ENCODE results near the gene TLR9.

The TLR9 gene

GRCh38 chr3:52222319-52223221, 2.9 kb downstream of the TLR9 start:
- H3K27me3 ChIP-seq: no peaks in the 10 kb centered on the region
- H3K9ac ChIP-seq: peak overlapping the region in 3 of 11 experiments; percentile 4 to 84 (median 81); a peak in 2 of 22 replicates
- H3K27ac ChIP-seq: peak overlapping the region in 4 of 11 experiments; percentile 93 to 97 (median 95); a peak in 7 of 22 replicates
- H3K36me3 ChIP-seq: peaks cover 0 to 30% (median 8%) of the 10 kb centered on the region in 11 experiments; a peak in 13 of 22 replicates
- H3K4me3 ChIP-seq: no peak overlapping the region
- peak overlapping the region in 10 of 11 experiments; percentile 23 to 100 (median 97); a peak in 19 of 22 replicates for H3K4me2 ChIP-seq
- TF ChIP-seq Cebpa-rat (IDR thresholded peaks at IDR 0.05): no peak
- H3K9me3 ChIP-seq (replicated peaks in 1 of 11): no peaks in the 10 kb centered on the region
- H3K4me1 ChIP-seq: peaks cover 69 to 98% (median 97%) of the 10 kb centered on the region in 10 experiments
- H4K20me1 ChIP-seq: peaks cover 0 to 43% (median 7%) of the 10 kb centered on the region in 11 experiments; a peak in 12 of 22 replicates

DNA sequence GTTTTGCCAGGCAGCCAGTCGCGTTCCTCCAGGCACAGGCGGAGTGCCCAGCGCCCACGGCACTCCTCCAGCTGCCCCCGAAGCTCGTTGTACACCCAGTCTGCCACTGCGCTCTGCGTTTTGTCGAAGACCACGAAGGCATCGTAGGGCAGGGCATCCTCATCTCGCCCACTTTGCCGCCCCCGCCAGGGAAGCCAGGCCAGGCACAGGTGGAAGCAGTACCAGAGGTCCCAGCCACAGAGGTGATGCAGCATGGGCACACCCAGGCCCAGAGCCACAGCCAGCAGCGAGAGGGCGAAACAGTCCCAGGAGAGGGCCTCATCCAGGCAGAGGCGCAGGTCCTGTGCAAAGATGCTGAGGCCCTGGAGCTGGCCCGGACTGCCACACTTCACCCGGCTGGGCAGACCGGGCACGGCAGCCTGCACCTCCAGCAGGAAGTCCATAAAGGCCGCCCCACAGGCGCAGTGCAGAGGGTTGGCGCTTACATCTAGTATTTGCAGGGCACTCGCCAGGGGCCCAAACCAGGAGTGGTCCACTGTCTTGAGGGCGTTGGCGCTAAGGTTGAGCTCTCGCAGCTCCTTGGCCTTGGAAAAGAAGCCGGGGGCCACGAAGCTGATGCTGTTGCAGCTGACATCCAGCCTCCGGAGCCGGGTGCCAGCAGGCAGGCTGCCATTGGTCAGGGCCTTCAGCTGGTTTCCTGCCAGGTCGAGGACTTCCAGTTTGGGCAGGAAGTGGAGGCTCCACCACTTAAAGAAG, 3.7 kb downstream of the TLR9 start:
- H3K36me3 ChIP-seq: peaks cover 0 to 25% (median 0%) of the 10 kb centered on the region in 11 experiments; a peak in 6 of 22 replicates
- H3K27ac ChIP-seq: peak overlapping the region in 4 of 11 experiments; percentile 25 to 97 (median 94); a peak in 8 of 22 replicates
- H4K20me1 ChIP-seq: peaks cover 0 to 41% (median under 1%) of the 10 kb centered on the region in 11 experiments; a peak in 11 of 22 replicates
- no peak overlapping the region for H3K4me3 ChIP-seq
- H3K4me1 ChIP-seq: peaks cover 69 to 98% (median 97%) of the 10 kb centered on the region in 10 experiments
- TF ChIP-seq Cebpa-rat (IDR thresholded peaks at IDR 0.05): no peak
- H3K27me3 ChIP-seq: no peaks in the 10 kb centered on the region
- H3K9me3 ChIP-seq (replicated peaks in 1 of 11): no peaks in the 10 kb centered on the region
- peak overlapping the region in 5 of 11 experiments; percentile 4 to 81 (median 28); a peak in 4 of 22 replicates for H3K9ac ChIP-seq
- H3K4me2 ChIP-seq: peak overlapping the region in 10 of 11 experiments; percentile 23 to 100 (median 97); a peak in 19 of 22 replicates

DNA sequence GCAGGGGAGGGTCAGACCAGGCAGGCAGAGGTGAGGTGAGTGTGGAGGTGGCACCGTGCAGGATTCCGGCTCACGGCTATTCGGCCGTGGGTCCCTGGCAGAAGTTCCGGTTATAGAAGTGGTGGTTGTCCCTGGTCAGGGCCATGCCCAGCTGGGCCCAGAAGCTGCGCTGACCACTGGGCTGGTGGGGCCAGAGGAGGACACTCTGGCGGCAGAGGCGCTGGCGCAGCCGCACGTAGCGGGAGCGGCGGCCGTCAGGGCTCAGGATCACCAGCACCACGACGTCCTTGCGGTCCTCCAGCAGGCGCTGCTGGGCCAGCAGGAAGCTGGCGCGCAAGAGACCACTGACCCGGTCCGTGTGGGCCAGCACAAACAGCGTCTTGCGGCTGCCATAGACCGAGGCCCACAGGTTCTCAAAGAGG, 4.3 kb downstream of the TLR9 start:
- H3K27me3 ChIP-seq: no peaks in the 10 kb centered on the region
- no peak for TF ChIP-seq Cebpa-rat (IDR thresholded peaks at IDR 0.05)
- H3K4me1 ChIP-seq: peaks cover 69 to 98% (median 97%) of the 10 kb centered on the region in 10 experiments
- peaks cover 0 to 41% (median 0%) of the 10 kb centered on the region in 11 experiments; a peak in 11 of 22 replicates for H4K20me1 ChIP-seq
- no peak overlapping the region for H3K4me3 ChIP-seq
- H3K9ac ChIP-seq: peak overlapping the region in 6 of 11 experiments; percentile 16 to 81 (median 38); a peak in 8 of 22 replicates
- peaks cover 0 to 26% (median 3%) of the 10 kb centered on the region in 11 experiments; a peak in 12 of 22 replicates for H3K36me3 ChIP-seq
- peak overlapping the region in 9 of 11 experiments; percentile 70 to 100 (median 96); a peak in 17 of 22 replicates for H3K4me2 ChIP-seq
- H3K9me3 ChIP-seq (replicated peaks in 1 of 11): no peaks in the 10 kb centered on the region
- H3K27ac ChIP-seq: peak overlapping the region in 4 of 11 experiments; percentile 19 to 93 (median 34); a peak in 7 of 22 replicates

GRCh38 chr3:52220380-52221026, 4.9 kb downstream of the TLR9 start:
- no peak for TF ChIP-seq Cebpa-rat (IDR thresholded peaks at IDR 0.05)
- peaks cover 6 to 33% (median 9%) of the 10 kb centered on the region in 11 experiments for H3K36me3 ChIP-seq
- H3K4me3 ChIP-seq: no peak overlapping the region
- H3K27ac ChIP-seq: peak overlapping the region in 4 of 11 experiments; percentile 25 to 93 (median 50); a peak in 7 of 22 replicates
- H3K4me2 ChIP-seq: peak overlapping the region; percentile 21 to 100 (median 94); a peak in 20 of 22 replicates
- H3K9me3 ChIP-seq (replicated peaks in 1 of 11): no peaks in the 10 kb centered on the region
- peak overlapping the region in 6 of 11 experiments; percentile 9 to 81 (median 36); a peak in 8 of 22 replicates for H3K9ac ChIP-seq
- H3K27me3 ChIP-seq: no peaks in the 10 kb centered on the region
- peaks cover 69 to 98% (median 95%) of the 10 kb centered on the region in 10 experiments for H3K4me1 ChIP-seq
- peaks cover 0 to 41% (median 0%) of the 10 kb centered on the region in 11 experiments; a peak in 8 of 22 replicates for H4K20me1 ChIP-seq

GRCh38 chr3:52218937-52219650, 6.4 kb downstream of the TLR9 start:
- H3K27ac ChIP-seq: peak overlapping the region in 8 of 11 experiments; percentile 8 to 60 (median 30); a peak in 12 of 22 replicates
- no peaks in the 10 kb centered on the region for H3K9me3 ChIP-seq (replicated peaks in 1 of 11)
- H3K9ac ChIP-seq: peak overlapping the region in 6 of 11 experiments; percentile 17 to 42 (median 28); a peak in 6 of 22 replicates
- no peaks in the 10 kb centered on the region for H3K27me3 ChIP-seq
- no peak for TF ChIP-seq Cebpa-rat (IDR thresholded peaks at IDR 0.05)
- peak overlapping the region; percentile 71 to 92 (median 77) for H3K4me2 ChIP-seq
- peaks cover 56 to 93% (median 81%) of the 10 kb centered on the region in 10 experiments for H3K4me1 ChIP-seq
- peaks cover 20 to 47% (median 23%) of the 10 kb centered on the region in 11 experiments for H3K36me3 ChIP-seq
- no peak overlapping the region for H3K4me3 ChIP-seq
- peaks cover 0 to 55% (median 0%) of the 10 kb centered on the region in 11 experiments; a peak in 8 of 22 replicates for H4K20me1 ChIP-seq

DNA sequence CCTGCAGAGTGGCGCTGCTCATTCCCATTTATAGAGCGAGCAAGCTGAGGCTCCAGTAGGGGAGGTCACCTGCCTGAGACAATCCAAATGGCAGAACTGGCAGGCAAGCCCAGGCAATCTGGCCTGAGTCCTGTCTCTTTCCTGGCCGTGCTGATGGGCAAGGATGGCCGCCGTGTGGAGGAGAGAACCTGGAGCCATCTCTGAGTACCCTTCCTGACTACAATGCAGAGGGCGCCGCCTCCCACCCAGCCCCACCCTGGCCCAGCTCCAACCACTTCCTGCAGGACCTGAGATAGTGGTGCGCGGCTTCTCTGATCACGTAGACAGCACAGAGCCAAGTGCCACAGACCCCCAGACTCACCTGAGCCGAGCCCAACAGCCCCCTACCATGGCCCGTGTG, 7.0 kb downstream of the TLR9 start:
- H3K4me1 ChIP-seq: peaks cover 49 to 87% (median 74%) of the 10 kb centered on the region in 10 experiments
- no peak for TF ChIP-seq Cebpa-rat (IDR thresholded peaks at IDR 0.05)

GRCh38 chr3:52218026-52218425, 7.4 kb downstream of the TLR9 start:
- peaks cover 31 to 55% (median 34%) of the 10 kb centered on the region in 11 experiments for H3K36me3 ChIP-seq
- TF ChIP-seq Cebpa-rat (IDR thresholded peaks at IDR 0.05): no peak
- peaks cover 0 to 65% (median 1%) of the 10 kb centered on the region in 11 experiments; a peak in 9 of 22 replicates for H4K20me1 ChIP-seq
- no peaks in the 10 kb centered on the region for H3K9me3 ChIP-seq (replicated peaks in 1 of 11)
- peak overlapping the region in 3 of 11 experiments; percentile 12 to 44 (median 20); a peak in 4 of 22 replicates for H3K9ac ChIP-seq
- no peak overlapping the region for H3K4me3 ChIP-seq
- peaks cover 49 to 83% (median 70%) of the 10 kb centered on the region in 10 experiments for H3K4me1 ChIP-seq
- H3K27me3 ChIP-seq: no peaks in the 10 kb centered on the region
- peak overlapping the region; percentile 71 to 92 (median 77) for H3K4me2 ChIP-seq
- H3K27ac ChIP-seq: peak overlapping the region in 5 of 11 experiments; percentile 1 to 51 (median 13); a peak in 6 of 22 replicates

More for the DNA sequence above, 7.0 kb downstream of the TLR9 start:
- peaks cover 27 to 53% (median 30%) of the 10 kb centered on the region in 11 experiments for H3K36me3 ChIP-seq
- peak overlapping the region; percentile 71 to 92 (median 77) for H3K4me2 ChIP-seq
- no peak overlapping the region for H3K4me3 ChIP-seq
- H3K9ac ChIP-seq: peak overlapping the region in 4 of 11 experiments; percentile 12 to 44 (median 20); a peak in 4 of 22 replicates
- H4K20me1 ChIP-seq: peaks cover 0 to 61% (median 0%) of the 10 kb centered on the region in 11 experiments; a peak in 9 of 22 replicates
- no peaks in the 10 kb centered on the region for H3K9me3 ChIP-seq (replicated peaks in 1 of 11)
- no peaks in the 10 kb centered on the region for H3K27me3 ChIP-seq
- peak overlapping the region in 4 of 11 experiments; percentile 1 to 60 (median 46); a peak in 7 of 22 replicates for H3K27ac ChIP-seq
